ENCODE data around the gene CFAP52.

GRCh38 chr17:9669551-9670008 is 93.1 kb downstream of the CFAP52 start:
- no peak for TF ChIP-seq GATA2 (IDR thresholded peaks at IDR 0.05; ENCODE audit: low read depth, low read length)
- TF ChIP-seq GATA3 (IDR thresholded peaks at IDR 0.05; ENCODE audit: low read depth, low read length): no peak
